Measurements from ENCODE around the gene SHISA2.
A peak's percentile ranks its signal among the peaks of the same experiment; 100 is the strongest.
"Not testable (repeated sequence)": the region's sequence is repeated elsewhere in the genome, so short reads cannot be mapped to it uniquely, and the experiment has no call there.

The SHISA2 gene

DNA sequence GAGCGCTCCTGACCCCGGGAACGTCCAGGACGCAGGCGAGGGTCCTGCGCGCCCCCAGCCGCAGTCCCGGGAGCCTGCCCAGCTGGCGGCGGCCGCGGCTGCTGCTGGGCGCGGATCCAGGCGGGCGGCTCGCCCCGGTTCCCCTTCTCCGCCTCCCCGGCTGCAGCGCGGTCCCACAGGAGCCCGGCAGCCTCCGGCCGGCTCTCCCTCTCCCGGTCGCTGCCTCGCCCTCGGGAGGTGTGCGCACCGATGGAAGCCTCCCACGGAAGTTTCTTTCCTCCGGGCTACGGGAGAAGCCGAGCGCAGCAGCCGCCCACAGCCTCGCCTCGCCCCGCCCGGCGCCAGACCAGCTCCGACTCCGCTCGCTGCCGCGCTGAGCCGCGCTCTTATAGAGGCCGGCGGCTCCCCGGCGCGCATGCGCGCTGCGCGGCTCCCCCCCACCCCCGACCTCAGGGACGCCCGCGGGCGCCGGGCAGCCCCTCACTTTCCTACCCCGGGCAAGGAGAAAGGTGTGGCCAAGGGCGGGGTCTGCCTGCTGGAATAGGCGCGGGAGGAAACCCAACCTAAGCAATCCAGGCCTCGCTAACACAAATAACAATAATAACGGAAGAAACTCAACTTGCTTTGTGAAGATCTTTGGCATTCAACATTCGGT is at the start of gene SHISA2:
Gene SHISA2, minus strand, starts transcription at position 360 of the 655 bp plus-strand sequence. CDS start 1,041 bp downstream, outside the sequence.
- DNase-seq = peak; percentile 7

- no peak for DNase-seq
Measured at GRCh38 chr13:26095846-26096610, 44.2 kb upstream of the SHISA2 start.

GRCh38 chr13:26095338-26095737 is 43.5 kb upstream of the SHISA2 start:
- DNase-seq = no peak

GRCh38 chr13:26076821-26077220 is 25.0 kb upstream of the SHISA2 start:
- not testable (repeated sequence) for DNase-seq

- DNase-seq = no peak
Measured at GRCh38 chr13:26075498-26075897, 23.7 kb upstream of the SHISA2 start.

DNA sequence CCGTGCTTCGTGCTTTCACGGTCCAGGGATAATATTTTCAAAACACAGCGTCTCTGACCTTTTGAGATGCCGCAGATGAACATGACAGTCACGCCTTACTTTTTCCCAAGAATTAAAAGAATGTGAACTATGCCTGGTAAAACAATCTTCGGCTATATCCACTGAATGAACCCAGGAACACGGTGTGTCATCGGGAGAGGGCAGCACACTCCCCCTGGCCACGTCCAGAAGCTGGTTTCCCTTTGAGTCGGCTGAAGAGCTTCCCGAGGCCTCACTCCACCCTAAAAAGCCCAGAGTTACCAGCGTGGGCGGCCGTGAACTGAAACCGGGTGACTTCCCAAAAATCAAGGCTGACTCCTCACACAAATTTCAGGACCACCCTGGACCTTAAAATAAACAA is 22.9 kb upstream of the SHISA2 start:
- no peak for DNase-seq

DNA sequence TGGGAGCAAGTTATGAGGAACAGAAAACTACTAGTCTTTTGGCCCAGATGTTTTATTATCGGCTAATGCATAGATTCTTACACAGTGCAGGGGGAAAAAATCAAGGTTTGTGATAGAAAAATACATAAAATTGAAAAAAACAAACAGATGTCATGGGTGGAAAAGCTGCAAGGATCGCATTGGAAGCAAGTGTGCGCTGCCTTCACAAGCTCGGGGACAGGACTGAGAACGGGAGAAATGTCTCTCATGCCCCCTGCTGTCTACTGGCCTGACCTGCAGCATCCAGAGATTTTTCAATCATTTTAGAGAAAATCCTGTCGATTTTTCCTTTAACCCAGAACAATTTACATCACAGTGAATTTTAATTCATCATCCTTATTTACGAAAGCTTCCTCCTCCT is 20.5 kb upstream of the SHISA2 start:
- not testable (repeated sequence) for DNase-seq

GRCh38 chr13:26071691-26072090 is 19.9 kb upstream of the SHISA2 start:
- no peak for DNase-seq

GRCh38 chr13:26069642-26070041 is 17.8 kb upstream of the SHISA2 start:
- not testable (repeated sequence) for DNase-seq

DNA sequence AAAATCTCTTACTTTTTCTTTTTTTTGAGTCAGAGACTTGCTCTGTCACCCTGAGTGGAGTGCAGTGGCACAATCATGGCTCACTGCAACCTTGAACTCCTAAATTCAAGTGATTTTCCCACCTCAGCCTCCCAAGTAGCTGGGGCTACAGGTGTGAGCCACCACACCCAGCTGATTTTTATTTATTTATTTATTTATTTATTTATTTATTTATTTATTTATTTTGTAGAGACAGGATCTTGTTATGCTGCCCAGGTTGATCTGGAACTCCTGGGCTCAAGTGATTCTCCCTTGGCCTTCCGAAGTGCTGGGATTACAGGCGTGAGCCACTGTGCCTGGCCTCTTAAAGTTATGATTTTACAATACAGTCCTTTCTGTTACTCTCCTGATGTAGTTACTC is 16.6 kb upstream of the SHISA2 start:
- DNase-seq = not testable (repeated sequence)

- DNase-seq = no peak
Measured at GRCh38 chr13:26067601-26068000, 15.8 kb upstream of the SHISA2 start.

DNA sequence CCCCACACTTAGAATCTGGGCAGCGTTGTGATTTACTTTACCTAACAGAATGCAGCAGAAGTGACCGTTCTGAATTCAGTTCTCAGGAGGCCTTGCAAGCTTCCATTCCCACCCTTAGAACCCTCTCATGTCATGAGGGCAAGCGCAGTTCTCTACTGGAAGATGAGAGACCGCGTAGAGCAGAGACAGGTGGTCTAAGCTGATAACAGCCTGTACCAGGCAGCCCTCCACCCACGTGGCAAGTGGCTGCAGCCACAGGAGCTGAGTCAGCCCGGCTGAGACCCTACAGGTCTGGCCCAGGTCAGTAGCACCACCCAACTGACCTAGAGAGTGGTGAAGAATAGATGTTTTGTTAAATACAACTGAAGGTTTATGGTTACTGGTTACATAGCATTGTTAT is 14.7 kb upstream of the SHISA2 start:
- DNase-seq = not testable (repeated sequence)

GRCh38 chr13:26062853-26063444 is 11.1 kb upstream of the SHISA2 start:
- peak; percentile 13 for DNase-seq

- no peak for DNase-seq
Measured at GRCh38 chr13:26061947-26062346, 10.1 kb upstream of the SHISA2 start.

DNA sequence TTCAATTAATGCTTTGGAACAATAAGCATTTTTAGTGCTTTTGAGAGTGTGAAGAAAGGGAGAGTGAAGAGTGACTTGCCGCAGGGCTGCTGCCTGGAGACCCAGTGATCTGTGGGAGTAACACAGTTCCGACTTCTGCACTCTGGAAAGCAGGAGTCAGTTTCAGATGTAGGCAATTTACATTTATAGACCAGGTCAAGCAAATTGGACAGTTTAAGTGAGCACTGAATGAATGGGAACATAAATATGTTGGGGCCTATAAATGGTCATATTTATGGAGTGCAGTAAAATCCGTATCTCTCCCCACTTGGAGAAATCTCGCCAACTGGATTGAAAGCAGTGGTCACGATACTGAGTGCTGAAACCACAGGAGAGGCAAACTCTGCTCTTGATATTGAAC is 9.4 kb upstream of the SHISA2 start:
- no peak for DNase-seq

DNA sequence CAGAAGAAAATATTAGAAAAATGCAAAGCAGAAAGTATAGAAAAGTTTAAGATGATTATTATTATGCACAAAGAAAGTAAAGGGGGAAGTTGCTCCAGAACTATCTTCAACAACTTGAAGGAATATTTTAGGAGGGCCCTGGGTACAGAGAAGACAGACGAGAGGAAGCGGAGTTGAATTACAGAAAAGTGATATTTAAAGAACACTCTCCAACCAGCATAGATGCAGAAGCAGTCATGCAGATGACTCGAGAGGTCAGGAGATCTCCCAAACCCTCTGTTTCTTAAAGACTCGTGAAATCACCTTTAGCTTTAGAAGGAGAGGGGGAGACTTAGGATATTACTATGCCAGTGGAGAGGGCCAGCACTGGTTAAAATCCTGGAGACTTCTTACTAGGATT is 8.5 kb upstream of the SHISA2 start:
- DNase-seq = no peak

DNA sequence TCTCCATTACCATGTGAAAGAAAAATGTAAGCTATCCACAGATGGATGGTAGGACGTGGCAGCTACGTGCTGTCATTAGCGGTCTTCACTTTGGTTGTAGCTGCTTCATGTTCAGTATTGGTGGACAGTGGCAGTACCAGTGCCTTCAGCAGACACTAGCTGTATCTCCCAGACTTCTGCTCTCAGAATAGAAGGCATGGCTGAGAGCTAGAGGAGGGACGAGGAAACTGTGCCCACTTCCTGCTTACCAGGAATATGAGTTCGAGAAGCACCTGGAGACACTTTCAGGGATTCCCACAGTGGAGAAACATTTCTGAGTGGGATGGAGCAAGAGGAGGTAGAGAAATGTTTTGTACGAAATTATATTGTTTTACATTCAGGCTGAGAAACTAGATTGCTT is 6.9 kb upstream of the SHISA2 start:
- DNase-seq = no peak

DNA sequence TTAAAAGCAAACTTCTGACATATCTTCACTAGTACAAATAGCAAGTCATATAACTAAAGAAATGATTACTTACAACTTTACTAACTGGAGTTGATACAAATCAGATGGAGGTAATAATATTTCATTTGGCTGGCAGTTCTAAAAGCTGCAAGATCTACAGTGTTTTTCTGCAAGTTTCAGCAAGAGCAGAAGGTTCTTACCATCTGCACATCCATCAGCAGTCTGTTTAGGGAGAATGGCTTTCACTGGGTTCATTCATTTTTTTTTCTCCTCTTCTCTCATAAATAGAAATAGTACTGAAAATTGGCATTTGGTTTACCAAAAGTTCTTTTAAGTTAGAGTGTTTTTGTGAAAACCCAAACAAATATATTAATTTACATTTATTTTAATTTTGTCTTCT is 3.1 kb upstream of the SHISA2 start:
- DNase-seq = no peak

DNA sequence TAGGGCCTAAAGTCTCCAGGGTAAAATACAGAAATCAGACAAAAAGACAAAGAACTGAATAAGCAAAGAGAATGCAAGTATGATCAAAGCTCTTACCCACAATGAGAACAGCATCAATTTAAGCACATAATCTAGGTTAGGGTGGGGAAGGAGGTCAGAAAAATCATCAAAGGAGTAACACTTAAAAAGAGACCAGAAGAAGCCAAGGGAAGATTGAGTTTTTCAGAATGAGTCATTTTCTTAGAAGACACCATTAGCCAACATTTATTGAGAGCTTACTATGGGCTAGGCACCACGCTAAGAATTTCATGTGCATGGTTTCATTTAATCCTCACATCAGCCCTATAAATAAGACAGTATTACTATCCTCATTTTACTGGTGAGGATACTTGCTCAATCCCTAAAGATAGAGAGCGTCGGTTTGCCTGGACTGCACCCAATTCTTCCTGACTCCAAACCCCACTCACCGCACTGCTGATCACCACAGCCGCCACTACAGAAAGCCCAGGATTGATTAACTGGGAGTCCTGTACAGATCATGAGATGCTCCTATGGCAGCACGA is 1.7 kb upstream of the SHISA2 start:
- no peak for DNase-seq

DNA sequence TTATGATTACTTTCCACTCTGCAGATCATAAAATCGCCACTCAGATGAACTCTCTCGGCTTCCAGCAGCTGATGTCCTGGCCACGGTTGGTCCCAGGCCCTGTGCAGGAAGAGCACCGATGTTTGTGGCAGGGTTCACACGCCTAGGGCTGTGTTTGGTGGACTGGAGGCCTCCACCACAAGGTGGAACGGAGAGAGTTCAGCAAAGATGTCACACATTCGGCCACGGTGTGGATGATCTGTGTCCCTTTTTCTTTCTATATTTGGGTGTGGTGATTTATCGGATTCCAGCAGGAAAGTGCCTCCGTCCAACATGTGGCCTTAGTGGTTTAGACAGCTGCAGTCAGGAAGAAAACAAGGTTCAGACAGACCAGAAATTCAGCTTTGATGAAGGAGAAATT is 521 bp upstream of the SHISA2 start:
- DNase-seq = no peak

- DNase-seq = no peak
Measured at GRCh38 chr13:26051231-26051656, 572 bp downstream of the SHISA2 start.

DNA sequence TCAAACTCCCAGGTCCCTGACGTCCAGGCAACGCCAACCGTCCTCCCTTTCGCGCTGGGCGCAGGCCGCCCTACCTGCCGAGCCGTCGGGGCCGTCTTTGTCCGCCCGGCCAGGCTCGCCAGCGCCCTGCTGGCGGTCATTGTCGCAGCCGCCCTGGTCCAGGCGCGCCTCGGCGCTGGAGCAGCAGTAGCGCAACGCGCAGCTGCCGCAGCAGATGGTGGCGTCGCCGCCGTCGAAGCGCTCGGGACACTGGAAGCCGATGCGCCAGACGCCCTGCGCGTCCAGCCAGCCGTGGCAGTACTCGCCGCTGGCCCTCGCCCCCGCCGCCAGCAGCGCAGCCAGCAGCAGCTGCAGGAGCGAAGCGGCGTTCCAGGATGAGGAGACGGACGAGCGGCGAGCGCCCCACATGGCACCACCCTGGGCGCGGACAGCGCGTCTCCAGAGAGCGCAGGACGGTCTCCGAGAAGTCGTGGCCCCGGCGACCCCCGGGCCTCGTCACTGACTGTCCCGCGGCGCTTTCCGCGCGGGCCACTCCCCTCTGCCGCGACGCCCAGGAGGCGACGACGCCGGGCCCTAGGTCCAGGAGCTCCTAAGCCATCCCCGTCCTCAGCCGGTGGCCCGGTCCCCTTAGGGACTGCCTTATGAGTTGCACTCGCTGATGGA is 1.1 kb downstream of the SHISA2 start:
- DNase-seq = peak; percentile 3

GRCh38 chr13:26048741-26049140 is 3.1 kb downstream of the SHISA2 start:
- peak; percentile 0 for DNase-seq
